ENCODE data around the gene SYT7.

- no peak for TF ChIP-seq SRF (IDR thresholded peaks at IDR 0.05; ENCODE audit: low read depth in 2 of 2, low read length in 2 of 2)
- no peak for TF ChIP-seq POLR2AphosphoS5 (IDR thresholded peaks at IDR 0.05; ENCODE audit: low read length)
- TF ChIP-seq CTCF (IDR thresholded peaks at IDR 0.05 in 2 of 3, conservative IDR thresholded peaks at IDR 0.05 in 1 of 3; ENCODE audit: control insufficient read depth in 2 of 3, extremely low read depth in 1 of 3, insufficient read depth in 1 of 3, low read depth in 3 of 3, low read length in 3 of 3), result no peak
- TF ChIP-seq BHLHE40 (IDR thresholded peaks at IDR 0.05; ENCODE audit: borderline replicate concordance in 1 of 2, low read depth in 2 of 2, low read length in 1 of 2), result no peak
- TF ChIP-seq HDAC6 (IDR thresholded peaks at IDR 0.05; ENCODE audit: unreplicated experiment), result no peak
- no peak for TF ChIP-seq SP1 (IDR thresholded peaks at IDR 0.05; ENCODE audit: low read depth, low read length)
- no peak for TF ChIP-seq USF1 (IDR thresholded peaks at IDR 0.05; ENCODE audit: borderline replicate concordance, extremely low read length, insufficient read depth, low read depth, low read length)
- TF ChIP-seq POLR2A (IDR thresholded peaks at IDR 0.05; ENCODE audit: low read depth, low read length), result no peak
- no peak for TF ChIP-seq PBX3 (IDR thresholded peaks at IDR 0.05; ENCODE audit: insufficient replicate concordance, low read depth, low read length)
- no peak for TF ChIP-seq PRDM15 (CRISPR knock-in tag; IDR thresholded peaks at IDR 0.05)
Observed at GRCh38 chr11:61473370-61474012, 107.4 kb downstream of the SYT7 start.

All from GM12878 (cell line).